Urinary bladder (tissue), 4 donors: ENCODE results near the gene ESPN. TPM values are rescaled to one million over a fixed set of nuclear protein-coding genes. Genes with fewer than 3 reads are reported as not detected.

Experiments
- DNase-seq: peaks from one replicate; pipeline ENCODE4 v3.0.0-alpha.2; 2015; ENCODE audit errors: extremely low spot score
- H3K27ac ChIP-seq: one replicate; pipeline ENCODE4 v1.5.1; 2013; ENCODE audit warnings: low read depth, mild to moderate bottlenecking, moderate library complexity
- H3K36me3 ChIP-seq: one replicate; pipeline ENCODE4 v1.6.1; 2013; ENCODE audit warnings: mild to moderate bottlenecking, moderate library complexity; ENCODE audit not compliant: insufficient read depth
- H3K4me1 ChIP-seq: one replicate; pipeline ENCODE4 v1.6.1; 2013; ENCODE audit warnings: mild to moderate bottlenecking, moderate library complexity; ENCODE audit not compliant: insufficient read depth
- H3K4me3 ChIP-seq: one replicate; pipeline ENCODE4 v1.5.1; 2013; ENCODE audit warnings: low read depth, low read length
- WGBS: extraction: QIAGEN DNeasy Blood & Tissue Kit; methylation state at CpG from one replicate; pipeline ENCODE4 v1.1.7; 2013; 5-methylcytosine and 5-hydroxymethylcytosine counted together
- polyA plus RNA-seq: library from polyadenylated mRNA; stranded (reverse); fragments of 200-250 nt; gene quantifications from one replicate; pipeline ENCODE4 v1.2.3, GENCODE V29; 2013
- small RNA-seq: library from RNA; depleted of rRNA; stranded (forward); fragments of <200 nt; gene quantifications from one replicate; pipeline ENCODE3, GENCODE V24; 2014
- total RNA-seq: library from RNA; depleted of rRNA; stranded (reverse); fragments of >200 nt; gene quantifications from one replicate; pipeline ENCODE4 v1.2.3, GENCODE V29; 2014
- donor health status: healthy with polysubstance abuse.
- donor health status: healthy.

ESPN gene
- total and polyA plus RNA-seq, 2 donors, result 0.53 to 0.58 TPM

DNA sequence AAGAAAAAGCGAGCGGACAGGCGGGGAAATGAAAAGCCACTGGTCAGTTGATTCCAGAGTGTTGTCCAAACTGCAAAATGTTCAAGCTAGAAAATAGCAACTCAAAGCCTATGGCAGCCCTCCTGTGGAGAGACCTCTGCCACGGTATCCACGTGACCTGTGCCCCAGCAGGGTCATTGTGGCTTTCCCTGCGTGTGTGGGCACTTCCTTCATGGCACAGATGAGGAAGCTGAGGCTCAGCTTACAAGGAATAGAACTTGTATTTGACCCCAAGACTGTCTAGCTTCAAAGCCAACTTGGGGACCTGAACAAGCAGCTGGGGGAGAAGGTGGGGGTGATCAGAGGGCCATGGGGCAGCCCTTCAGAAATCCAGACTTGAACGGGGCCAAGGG, 82.5 kb downstream of the ESPN start:
- no peak for DNase-seq
- WGBS, result 86% methylated on average over 7 of the region's 7 CpGs
- Histone ChIP-seq H3K27ac (no peak overlapping the region), H3K36me3 (no peaks in the 10 kb centered on the region), H3K4me3 (no peak overlapping the region), H3K4me1 (no peaks in the 10 kb centered on the region)

GRCh38 chr1:6507461-6507911, 82.9 kb downstream of the ESPN start:
- WGBS, result 62% methylated on average over 12 of the region's 12 CpGs
- no peak overlapping the region for H3K27ac ChIP-seq
- H3K4me1 ChIP-seq, result no peaks in the 10 kb centered on the region
- no peak overlapping the region for H3K4me3 ChIP-seq
- no peak for DNase-seq
- no peaks in the 10 kb centered on the region for H3K36me3 ChIP-seq

GRCh38 chr1:6508154-6508815, 83.7 kb downstream of the ESPN start:
- H3K27ac ChIP-seq, result no peak overlapping the region
- WGBS, result 82% methylated on average over 18 of the region's 18 CpGs
- H3K36me3 ChIP-seq, result no peaks in the 10 kb centered on the region
- no peaks in the 10 kb centered on the region for H3K4me1 ChIP-seq
- H3K4me3 ChIP-seq, result no peak overlapping the region
- no peak for DNase-seq

DNA sequence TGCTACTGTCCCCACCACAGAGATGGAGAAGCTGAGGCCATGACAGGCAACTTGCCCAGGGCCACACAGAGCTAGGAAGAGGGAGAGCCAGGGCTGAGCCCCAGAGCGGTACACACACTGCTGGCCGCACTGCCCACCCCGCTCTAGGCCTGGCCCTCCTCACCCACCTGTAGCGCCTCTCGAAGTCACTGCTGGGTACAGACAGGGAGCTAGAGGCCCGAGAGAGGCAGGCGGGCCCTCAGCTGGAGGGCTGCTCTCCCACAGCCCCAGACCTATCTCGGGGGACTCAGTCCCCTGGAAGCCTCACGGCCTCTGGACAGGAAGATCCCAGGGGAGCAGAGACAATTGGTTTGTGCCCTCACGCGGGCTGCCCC, 84.2 kb downstream of the ESPN start:
- H3K4me3 ChIP-seq, result no peak overlapping the region
- 90% methylated on average over 11 of the region's 11 CpGs for WGBS
- no peak overlapping the region for H3K27ac ChIP-seq
- no peak for DNase-seq
- H3K36me3 ChIP-seq, result no peaks in the 10 kb centered on the region
- H3K4me1 ChIP-seq, result no peaks in the 10 kb centered on the region

DNA sequence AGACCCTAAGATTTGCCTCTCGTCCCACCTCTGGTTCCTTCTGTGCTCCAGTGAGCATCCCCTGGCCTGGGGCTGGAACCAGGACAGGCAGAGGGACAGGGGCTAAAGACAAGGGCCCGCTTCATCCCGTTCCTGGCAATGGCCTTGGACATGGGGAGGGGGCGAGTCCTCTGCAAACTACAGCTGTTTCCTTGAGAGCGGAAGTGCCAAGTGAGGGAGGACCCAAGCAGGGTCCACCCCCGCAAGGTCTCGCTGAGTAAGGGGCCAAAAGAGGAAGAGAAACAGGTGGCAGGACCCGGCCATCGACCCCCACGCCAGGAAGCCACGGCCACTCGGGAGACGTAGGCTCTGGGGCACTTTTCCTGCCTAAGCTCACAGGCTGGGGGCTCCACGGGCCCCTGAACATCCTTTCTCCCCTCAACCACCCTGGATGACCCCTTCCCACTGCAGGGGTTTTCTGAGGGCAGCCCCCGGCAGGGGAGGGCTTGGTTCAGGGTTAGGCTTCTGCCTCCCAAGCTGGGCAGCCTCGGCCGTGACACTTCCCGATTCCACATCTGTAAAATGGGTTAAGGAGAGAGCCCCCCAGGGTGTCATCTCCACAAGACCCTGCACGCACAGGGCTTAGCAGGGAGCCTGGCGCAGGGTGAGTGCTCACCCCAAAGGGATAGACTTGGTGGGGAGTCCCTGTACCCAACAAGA, 84.8 kb downstream of the ESPN start:
- Histone ChIP-seq H3K4me3 (no peak overlapping the region), H3K4me1 (no peaks in the 10 kb centered on the region), H3K27ac (no peak overlapping the region), H3K36me3 (no peaks in the 10 kb centered on the region)
- 69% methylated on average over 20 of the region's 20 CpGs for WGBS
- no peak for DNase-seq

- WGBS, result 83% methylated on average over 10 of the region's 10 CpGs
- Histone ChIP-seq H3K27ac (no peak overlapping the region), H3K4me1 (no peaks in the 10 kb centered on the region), H3K4me3 (no peak overlapping the region), H3K36me3 (no peaks in the 10 kb centered on the region)
- DNase-seq, result no peak
Observed at GRCh38 chr1:6509919-6510291, 85.3 kb downstream of the ESPN start.

GRCh38 chr1:6510493-6510892, 85.9 kb downstream of the ESPN start:
- Histone ChIP-seq H3K27ac (no peak overlapping the region), H3K4me3 (no peak overlapping the region), H3K36me3 (no peaks in the 10 kb centered on the region), H3K4me1 (no peaks in the 10 kb centered on the region)
- 81% methylated on average over 6 of the region's 6 CpGs for WGBS
- DNase-seq, result no peak

Small RNA genes within 50 kb of the gene (small RNA-seq; reads per million reads assigned to genes)
- not detected for gene MIR4252

Other genes starting within 250 kb of the ESPN start
- gene CHD5, start 244.5 kb upstream of the ESPN start, total RNA-seq, result 0.53 TPM
- 1.6 TPM for gene CHD5, start 244.5 kb upstream of the ESPN start, polyA plus RNA-seq
- 229 TPM for gene RPL22, start 225.2 kb upstream of the ESPN start, total RNA-seq
- gene RPL22, start 225.2 kb upstream of the ESPN start, polyA plus RNA-seq, result 509 TPM
- 12.8 TPM for gene RNF207, start 218.7 kb upstream of the ESPN start, total RNA-seq
- gene RNF207, start 218.7 kb upstream of the ESPN start, polyA plus RNA-seq, result 14.1 TPM
- gene ICMT, start 188.8 kb upstream of the ESPN start, total RNA-seq, result 61.6 TPM
- gene ICMT, start 188.8 kb upstream of the ESPN start, polyA plus RNA-seq, result 46.3 TPM
- not detected for gene HES3, start 180.6 kb upstream of the ESPN start, total RNA-seq
- not detected for gene HES3, start 180.6 kb upstream of the ESPN start, polyA plus RNA-seq
- 12.2 TPM for gene GPR153, start 163.7 kb upstream of the ESPN start, total RNA-seq
- gene GPR153, start 163.7 kb upstream of the ESPN start, polyA plus RNA-seq, result 12.9 TPM
- gene ACOT7, start 31.0 kb upstream of the ESPN start, total RNA-seq, result 6.9 TPM
- gene ACOT7, start 31.0 kb upstream of the ESPN start, polyA plus RNA-seq, result 36.8 TPM
- 0.53 TPM for gene HES2, start 4.9 kb upstream of the ESPN start, total RNA-seq
- 0.03 TPM for gene HES2, start 4.9 kb upstream of the ESPN start, polyA plus RNA-seq
- gene TNFRSF25, start 41.4 kb downstream of the ESPN start, total RNA-seq, result 7.1 TPM
- 4.3 TPM for gene TNFRSF25, start 41.4 kb downstream of the ESPN start, polyA plus RNA-seq
- gene PLEKHG5, start 66.9 kb downstream of the ESPN start, total RNA-seq, result 9.9 TPM
- 5.8 TPM for gene PLEKHG5, start 66.9 kb downstream of the ESPN start, polyA plus RNA-seq
- 28.6 TPM for gene NOL9, start 129.7 kb downstream of the ESPN start, total RNA-seq
- gene NOL9, start 129.7 kb downstream of the ESPN start, polyA plus RNA-seq, result 4.0 TPM
- not detected for gene TAS1R1, start 130.5 kb downstream of the ESPN start, total RNA-seq
- gene TAS1R1, start 130.5 kb downstream of the ESPN start, polyA plus RNA-seq, result 0.06 TPM
- 19.6 TPM for gene ZBTB48, start 155.2 kb downstream of the ESPN start, total RNA-seq
- 32.2 TPM for gene ZBTB48, start 155.2 kb downstream of the ESPN start, polyA plus RNA-seq
- gene KLHL21, start 178.1 kb downstream of the ESPN start, total RNA-seq, result 17.0 TPM
- gene KLHL21, start 178.1 kb downstream of the ESPN start, polyA plus RNA-seq, result 72.4 TPM
- 16.3 TPM for gene PHF13, start 189.0 kb downstream of the ESPN start, total RNA-seq
- 19.0 TPM for gene PHF13, start 189.0 kb downstream of the ESPN start, polyA plus RNA-seq
- gene THAP3, start 200.1 kb downstream of the ESPN start, total RNA-seq, result 20.3 TPM
- gene THAP3, start 200.1 kb downstream of the ESPN start, polyA plus RNA-seq, result 29.6 TPM